Measurements from ENCODE around the gene EDIL3. TPM values are rescaled to one million over a fixed set of nuclear protein-coding genes. Genes with fewer than 3 reads are reported as not detected.

EDIL3 gene
- total and polyA plus RNA-seq, 2 of the 13 experiments (the other 11 are each of a cell fraction or from before 2014, with no cell fraction given) = 0.01 TPM; not detected in 1

GRCh38 chr5:84344788-84345187 lies 39.9 kb downstream of the EDIL3 start:
- Histone ChIP-seq H3K9ac (ENCODE audit: insufficient read depth, low read depth, low read length) (no peak overlapping the region), H3K9me3 (ENCODE audit: low read length) (no peaks in the 10 kb centered on the region), H4K20me1 (ENCODE audit: insufficient read depth, low read length) (no peaks in the 10 kb centered on the region), H2AFZ (ENCODE audit: low read length) (no peak overlapping the region), H3K79me2 (ENCODE audit: insufficient read depth, low read length) (no peaks in the 10 kb centered on the region), H3K4me2 (ENCODE audit: low read depth, low read length) (no peak overlapping the region), H3K4me1 (ENCODE audit: insufficient read depth, low read length) (no peaks in the 10 kb centered on the region), H3K27me3 (ENCODE audit: control insufficient read depth in 1 of 2, insufficient read depth in 2 of 2, low read length in 2 of 2) (no peaks in the 10 kb centered on the region), H3K36me3 (replicated peaks in 1 of 2; ENCODE audit: control insufficient read depth in 1 of 2, insufficient read depth in 2 of 2, low read length in 2 of 2) (no peaks in the 10 kb centered on the region), H3K27ac (ENCODE audit: extremely low read length, insufficient read depth, low read length) (no peak overlapping the region), H3K4me3 (replicated peaks in 1 of 3; ENCODE audit: insufficient read depth in 1 of 3, low read depth in 2 of 3, low read length in 3 of 3) (no peak overlapping the region)
- WGBS (ENCODE audit: low lambda C conversion rate) = 3% methylated on average over 1 of the region's 1 CpG
- no peak for FAIRE-seq
- no peak for DNase-seq (ENCODE audit: low spot score)
- no TSS peak for BruUV-seq (replicated peaks)
- ChIA-PET POLR2A (no interaction called here), CTCF (ENCODE audit: low intra/inter-chr PET ratio, low total read pairs) (no interaction called here)
- TF ChIP-seq MAFK (conservative IDR thresholded peaks at IDR 0.05 in 1 of 2, IDR thresholded peaks at IDR 0.05 in 1 of 2; ENCODE audit: low read length in 2 of 2) = peak; percentile 64 to 74
- no peak for TF ChIP-seq PHF20 (CRISPR knock-in tag; IDR thresholded peaks at IDR 0.05)
- no peak for TF ChIP-seq POLR2A (IDR thresholded peaks at IDR 0.05; ENCODE audit: insufficient read depth in 1 of 2, low read depth in 2 of 2, low read length in 2 of 2)
- TF ChIP-seq MAFF (IDR thresholded peaks at IDR 0.05; ENCODE audit: low read depth, low read length) = peak; percentile 49; the same call in 1 of the 2 replicates
- in situ Hi-C loops (cut with HindIII; ENCODE audit: extremely low pct_ligation_motif_present, low pct_unique_long_range_greater_than_20kb) = no loop called here
- intact Hi-C loops (cut with micrococcal nuclease; ENCODE audit: unreplicated experiment) = no loop called here
- ATAC-seq = no peak

GRCh38 chr5:84343171-84343570 lies 41.5 kb downstream of the EDIL3 start:
- in situ Hi-C loops (cut with HindIII; ENCODE audit: extremely low pct_ligation_motif_present, low pct_unique_long_range_greater_than_20kb) = no loop called here
- H3K9me3 ChIP-seq (ENCODE audit: low read length) = no peaks in the 10 kb centered on the region
- H3K4me1 ChIP-seq (ENCODE audit: insufficient read depth, low read length) = no peaks in the 10 kb centered on the region
- no TSS peak for BruUV-seq (replicated peaks)
- H3K27me3 ChIP-seq (ENCODE audit: control insufficient read depth in 1 of 2, insufficient read depth in 2 of 2, low read length in 2 of 2) = no peaks in the 10 kb centered on the region
- no peak overlapping the region for H2AFZ ChIP-seq (ENCODE audit: low read length)
- FAIRE-seq (no peak), DNase-seq (ENCODE audit: low spot score) (no peak), ATAC-seq (no peak)
- intact Hi-C loops (cut with micrococcal nuclease; ENCODE audit: unreplicated experiment) = no loop called here
- no peak overlapping the region for H3K4me3 ChIP-seq (replicated peaks in 1 of 3; ENCODE audit: insufficient read depth in 1 of 3, low read depth in 2 of 3, low read length in 3 of 3)
- no peak overlapping the region for H3K4me2 ChIP-seq (ENCODE audit: low read depth, low read length)
- ChIA-PET POLR2A (no interaction called here), CTCF (ENCODE audit: low intra/inter-chr PET ratio, low total read pairs) (no interaction called here)
- no peaks in the 10 kb centered on the region for H3K79me2 ChIP-seq (ENCODE audit: insufficient read depth, low read length)
- no peaks in the 10 kb centered on the region for H3K36me3 ChIP-seq (replicated peaks in 1 of 2; ENCODE audit: control insufficient read depth in 1 of 2, insufficient read depth in 2 of 2, low read length in 2 of 2)
- no peak overlapping the region for H3K9ac ChIP-seq (ENCODE audit: insufficient read depth, low read depth, low read length)
- H4K20me1 ChIP-seq (ENCODE audit: insufficient read depth, low read length) = no peaks in the 10 kb centered on the region
- no peak overlapping the region for H3K27ac ChIP-seq (ENCODE audit: extremely low read length, insufficient read depth, low read length)
- no peak for TF ChIP-seq ZNF569 (CRISPR knock-in tag; IDR thresholded peaks at IDR 0.05; ENCODE audit: borderline replicate concordance)
- TF ChIP-seq LCORL (IDR thresholded peaks at IDR 0.05) = no peak
- no peak for TF ChIP-seq LCORL (CRISPR knock-in tag; IDR thresholded peaks at IDR 0.05)
- no peak for TF ChIP-seq ZNF772 (CRISPR knock-in tag; IDR thresholded peaks at IDR 0.05)
- TF ChIP-seq ZNF550 (CRISPR knock-in tag; IDR thresholded peaks at IDR 0.05; ENCODE audit: borderline replicate concordance) = no peak
- TF ChIP-seq CEBPB (IDR thresholded peaks at IDR 0.05; ENCODE audit: borderline replicate concordance, low read depth, low read length) = no peak
- TF ChIP-seq ETV5 (CRISPR knock-in tag; IDR thresholded peaks at IDR 0.05; ENCODE audit: borderline replicate concordance) = no peak
- TF ChIP-seq ZNF619 (CRISPR knock-in tag; IDR thresholded peaks at IDR 0.05) = no peak
- TF ChIP-seq ZNF878 (CRISPR knock-in tag; IDR thresholded peaks at IDR 0.05) = no peak
- no peak for TF ChIP-seq CBFB (CRISPR knock-in tag; IDR thresholded peaks at IDR 0.05)
- no peak for TF ChIP-seq GATAD1 (CRISPR knock-in tag; IDR thresholded peaks at IDR 0.05)
- no peak for TF ChIP-seq ONECUT2 (CRISPR knock-in tag; IDR thresholded peaks at IDR 0.05)
- TF ChIP-seq ZFP62 (CRISPR knock-in tag; IDR thresholded peaks at IDR 0.05) = no peak
- no peak for TF ChIP-seq ARNTL (CRISPR knock-in tag; IDR thresholded peaks at IDR 0.05)
- TF ChIP-seq ZNF430 (CRISPR knock-in tag; IDR thresholded peaks at IDR 0.05) = no peak
- no peak for TF ChIP-seq ZNF652 (CRISPR knock-in tag; IDR thresholded peaks at IDR 0.05; ENCODE audit: borderline replicate concordance, low read depth)
- TF ChIP-seq PHF20 (CRISPR knock-in tag; IDR thresholded peaks at IDR 0.05) = no peak
- TF ChIP-seq ZSCAN22 (CRISPR knock-in tag; IDR thresholded peaks at IDR 0.05) = no peak
- no peak for TF ChIP-seq TBX3 (IDR thresholded peaks at IDR 0.05; ENCODE audit: borderline replicate concordance)

All from HepG2 (cell line).